ENCODE results near the gene ARHGAP9. TPM values are rescaled to one million over a fixed set of nuclear protein-coding genes. Genes with fewer than 3 reads are reported as not detected.
A peak's percentile ranks its signal among the peaks of the same experiment; 100 is the strongest.
"Not testable (repeated sequence)": the region's sequence is repeated elsewhere in the genome, so short reads cannot be mapped to it uniquely, and the experiment has no call there.

Gene ARHGAP9
- total and polyA plus RNA-seq, 5 donors from 2014 or later = 173 to 403 (median 187) TPM

DNA sequence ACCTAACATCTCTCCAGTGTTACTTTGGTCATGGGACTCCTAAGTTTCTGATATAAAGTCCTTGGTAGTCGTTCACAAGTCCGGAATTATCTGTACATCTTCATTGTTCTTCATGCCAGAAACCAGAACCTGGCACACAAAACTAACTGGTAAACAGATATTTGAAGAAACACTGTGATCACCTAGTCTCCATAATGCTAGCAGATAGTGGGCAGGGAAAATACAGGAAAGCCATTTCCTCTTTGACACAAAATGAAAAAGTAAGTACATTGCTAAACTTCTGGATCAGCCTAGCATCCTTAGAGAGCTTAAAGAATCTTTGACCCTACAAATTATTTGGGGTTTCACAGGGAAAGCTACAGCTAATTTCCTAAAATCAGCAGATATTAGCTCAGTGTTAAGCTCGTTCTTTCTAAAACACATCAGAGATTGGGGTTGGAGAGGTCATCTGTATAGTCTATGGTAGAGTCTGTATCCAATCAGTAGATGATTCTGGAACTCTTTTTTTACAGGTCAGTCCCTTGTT lies 35.8 kb upstream of the ARHGAP9 start:
- H3K27ac ChIP-seq (ENCODE audit: insufficient read depth, low read length, poor library complexity, severe bottlenecking) = no peak overlapping the region
- H3K27me3 Mint-ChIP-seq = peaks cover 4% of the 10 kb centered on the region
- no peak for ATAC-seq (ENCODE audit: low read depth in 2 of 2)

GRCh38 chr12:57514720-57515407 lies 35.2 kb upstream of the ARHGAP9 start:
- no peaks in the 10 kb centered on the region for H3K9me3 ChIP-seq (ENCODE audit: control insufficient read depth in 2 of 2, low read length in 2 of 2)
- H3K36me3 Mint-ChIP-seq = peaks cover 51% of the 10 kb centered on the region
- no peak overlapping the region for H3K4me3 ChIP-seq (ENCODE audit: low read depth, low read length)
- H3K27ac ChIP-seq (ENCODE audit: insufficient read depth, low read length, poor library complexity, severe bottlenecking) = no peak overlapping the region
- no peaks in the 10 kb centered on the region for H3K27me3 ChIP-seq (ENCODE audit: control insufficient read depth, insufficient read depth, low read length)
- DNase-seq = no peak
- H3K4me3 Mint-ChIP-seq = no peak overlapping the region
- H3K9me3 Mint-ChIP-seq = no peaks in the 10 kb centered on the region
- peaks cover 16 to 29% (median 19%) of the 10 kb centered on the region in 4 donors for H3K4me1 Mint-ChIP-seq
- no peak overlapping the region for H3K27ac Mint-ChIP-seq
- no peaks in the 10 kb centered on the region for H3K27me3 Mint-ChIP-seq
- H3K36me3 ChIP-seq (ENCODE audit: control insufficient read depth, insufficient read depth, low read length) = peaks cover 75% of the 10 kb centered on the region
- no peak for ATAC-seq (ENCODE audit: low read depth in 2 of 2)
- H3K4me1 ChIP-seq (ENCODE audit: control insufficient read depth, insufficient read depth, low read length, poor library complexity, severe bottlenecking) = peaks cover 21% of the 10 kb centered on the region

More for the DNA sequence above, 35.8 kb upstream of the ARHGAP9 start:
- Mint-ChIP-seq H3K9me3 (no peaks in the 10 kb centered on the region), H3K36me3 (peaks cover 51% of the 10 kb centered on the region), H3K4me1 (peaks cover 17 to 33% (median 21%) of the 10 kb centered on the region in 4 donors), H3K4me3 (peak overlapping the region in 2 of 4 donors; percentile 43 to 79), H3K27ac (peak overlapping the region in 1 of 3 donors; percentile 60)
- H3K27me3 ChIP-seq (ENCODE audit: control insufficient read depth, insufficient read depth, low read length) = no peaks in the 10 kb centered on the region
- DNase-seq = no peak
- no peak overlapping the region for H3K4me3 ChIP-seq (ENCODE audit: low read depth, low read length)
- peaks cover 21% of the 10 kb centered on the region for H3K4me1 ChIP-seq (ENCODE audit: control insufficient read depth, insufficient read depth, low read length, poor library complexity, severe bottlenecking)
- H3K9me3 ChIP-seq (ENCODE audit: control insufficient read depth in 2 of 2, low read length in 2 of 2) = no peaks in the 10 kb centered on the region
- H3K36me3 ChIP-seq (ENCODE audit: control insufficient read depth, insufficient read depth, low read length) = peaks cover 69% of the 10 kb centered on the region

- not testable (repeated sequence) for H3K27ac ChIP-seq (ENCODE audit: insufficient read depth, low read length, poor library complexity, severe bottlenecking); H3K9me3 ChIP-seq (ENCODE audit: control insufficient read depth in 2 of 2, low read length in 2 of 2); H3K27ac Mint-ChIP-seq; H3K27me3 ChIP-seq (ENCODE audit: control insufficient read depth, insufficient read depth, low read length); H3K27me3 Mint-ChIP-seq; H3K4me3 ChIP-seq (ENCODE audit: low read depth, low read length); H3K4me3 Mint-ChIP-seq; ATAC-seq (ENCODE audit: low read depth in 2 of 2); DNase-seq; H3K9me3 Mint-ChIP-seq
- Histone ChIP-seq H3K4me1 (ENCODE audit: control insufficient read depth, insufficient read depth, low read length, poor library complexity, severe bottlenecking) (peaks cover 15% of the 10 kb centered on the region), H3K36me3 (ENCODE audit: control insufficient read depth, insufficient read depth, low read length) (peaks cover 80% of the 10 kb centered on the region)
- peaks cover 53% of the 10 kb centered on the region for H3K36me3 Mint-ChIP-seq
- H3K4me1 Mint-ChIP-seq = peaks cover 13 to 24% (median 17%) of the 10 kb centered on the region in 4 donors
Measured at GRCh38 chr12:57514246-57514645, 34.6 kb upstream of the ARHGAP9 start.

GRCh38 chr12:57513677-57514076 lies 34.0 kb upstream of the ARHGAP9 start:
- H3K27me3 ChIP-seq (ENCODE audit: control insufficient read depth, insufficient read depth, low read length); DNase-seq; H3K4me1 ChIP-seq (ENCODE audit: control insufficient read depth, insufficient read depth, low read length, poor library complexity, severe bottlenecking); H3K9me3 ChIP-seq (ENCODE audit: control insufficient read depth in 2 of 2, low read length in 2 of 2); H3K4me3 ChIP-seq (ENCODE audit: low read depth, low read length); H3K27me3 Mint-ChIP-seq; ATAC-seq (ENCODE audit: low read depth in 2 of 2); H3K9me3 Mint-ChIP-seq; H3K4me3 Mint-ChIP-seq; H3K27ac Mint-ChIP-seq; H3K27ac ChIP-seq (ENCODE audit: insufficient read depth, low read length, poor library complexity, severe bottlenecking): not testable (repeated sequence)
- H3K36me3 ChIP-seq (ENCODE audit: control insufficient read depth, insufficient read depth, low read length) = peaks cover 82% of the 10 kb centered on the region
- Mint-ChIP-seq H3K4me1 (peaks cover 8 to 19% (median 13%) of the 10 kb centered on the region in 4 donors), H3K36me3 (peaks cover 49% of the 10 kb centered on the region)

GRCh38 chr12:57513266-57513665 lies 33.6 kb upstream of the ARHGAP9 start:
- ATAC-seq (ENCODE audit: low read depth in 2 of 2) (no peak), DNase-seq (no peak)
- H3K9me3 Mint-ChIP-seq = no peaks in the 10 kb centered on the region
- no peaks in the 10 kb centered on the region for H3K9me3 ChIP-seq (ENCODE audit: control insufficient read depth in 2 of 2, low read length in 2 of 2)
- no peaks in the 10 kb centered on the region for H3K27me3 ChIP-seq (ENCODE audit: control insufficient read depth, insufficient read depth, low read length)
- H3K36me3 ChIP-seq (ENCODE audit: control insufficient read depth, insufficient read depth, low read length) = peaks cover 80% of the 10 kb centered on the region
- peaks cover 4 to 15% (median 10%) of the 10 kb centered on the region in 4 donors for H3K4me1 Mint-ChIP-seq
- peaks cover 5% of the 10 kb centered on the region for H3K4me1 ChIP-seq (ENCODE audit: control insufficient read depth, insufficient read depth, low read length, poor library complexity, severe bottlenecking)
- H3K36me3 Mint-ChIP-seq = peaks cover 49% of the 10 kb centered on the region
- H3K4me3 ChIP-seq (ENCODE audit: low read depth, low read length) = no peak overlapping the region
- H3K4me3 Mint-ChIP-seq = peak overlapping the region in 2 of 4 donors; percentile 41 to 69
- no peak overlapping the region for H3K27ac Mint-ChIP-seq
- no peaks in the 10 kb centered on the region for H3K27me3 Mint-ChIP-seq
- H3K27ac ChIP-seq (ENCODE audit: insufficient read depth, low read length, poor library complexity, severe bottlenecking) = no peak overlapping the region

- Mint-ChIP-seq H3K27ac (peak overlapping the region in 1 of 3 donors; percentile 33), H3K4me1 (peaks cover 0 to 10% (median 7%) of the 10 kb centered on the region in 4 donors), H3K27me3 (no peaks in the 10 kb centered on the region), H3K36me3 (peaks cover 49% of the 10 kb centered on the region), H3K9me3 (no peaks in the 10 kb centered on the region), H3K4me3 (peak overlapping the region in 2 of 4 donors; percentile 44 to 74)
- H3K27ac ChIP-seq (ENCODE audit: insufficient read depth, low read length, poor library complexity, severe bottlenecking) = no peak overlapping the region
- H3K36me3 ChIP-seq (ENCODE audit: control insufficient read depth, insufficient read depth, low read length) = peaks cover 76% of the 10 kb centered on the region
- no peaks in the 10 kb centered on the region for H3K9me3 ChIP-seq (ENCODE audit: control insufficient read depth in 2 of 2, low read length in 2 of 2)
- no peak overlapping the region for H3K4me3 ChIP-seq (ENCODE audit: low read depth, low read length)
- H3K27me3 ChIP-seq (ENCODE audit: control insufficient read depth, insufficient read depth, low read length) = no peaks in the 10 kb centered on the region
- ATAC-seq (ENCODE audit: low read depth in 2 of 2) = no peak
- H3K4me1 ChIP-seq (ENCODE audit: control insufficient read depth, insufficient read depth, low read length, poor library complexity, severe bottlenecking) = no peaks in the 10 kb centered on the region
- DNase-seq = no peak
Measured at GRCh38 chr12:57512665-57513064, 33.0 kb upstream of the ARHGAP9 start.

DNA sequence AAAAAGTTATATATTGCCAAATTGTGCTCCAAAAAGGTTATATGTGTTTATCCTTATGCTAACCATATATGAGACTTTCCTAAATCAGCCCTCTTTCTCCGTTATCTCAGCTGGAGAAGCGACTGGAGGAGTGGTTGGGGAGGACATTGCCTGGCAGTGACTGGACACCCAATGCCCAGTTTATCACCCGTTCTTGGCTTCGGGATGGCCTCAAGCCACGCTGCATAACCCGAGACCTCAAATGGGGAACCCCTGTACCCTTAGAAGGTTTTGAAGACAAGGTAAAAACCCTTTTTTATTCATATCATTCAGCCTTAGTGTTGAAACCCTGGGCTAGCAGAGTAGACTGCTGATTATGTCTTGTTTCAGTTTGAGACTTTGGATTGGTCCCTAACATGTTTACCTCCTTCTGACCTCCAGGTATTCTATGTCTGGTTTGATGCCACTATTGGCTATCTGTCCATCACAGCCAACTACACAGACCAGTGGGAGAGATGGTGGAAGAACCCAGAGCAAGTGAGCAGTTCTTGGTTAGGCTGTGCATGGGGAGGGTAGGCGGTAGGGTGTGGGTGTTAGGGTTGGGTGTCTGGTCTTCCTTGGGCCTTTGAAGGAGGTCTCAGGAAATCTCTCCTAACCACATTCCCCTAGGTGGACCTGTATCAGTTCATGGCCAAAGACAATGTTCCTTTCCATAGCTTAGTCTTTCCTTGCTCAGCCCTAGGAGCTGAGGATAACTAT lies 32.1 kb upstream of the ARHGAP9 start:
- DNase-seq = no peak
- no peaks in the 10 kb centered on the region for H3K9me3 ChIP-seq (ENCODE audit: control insufficient read depth in 2 of 2, low read length in 2 of 2)
- peaks cover 67% of the 10 kb centered on the region for H3K36me3 ChIP-seq (ENCODE audit: control insufficient read depth, insufficient read depth, low read length)
- no peaks in the 10 kb centered on the region for H3K27me3 Mint-ChIP-seq
- no peaks in the 10 kb centered on the region for H3K9me3 Mint-ChIP-seq
- peaks cover 0 to 6% (median 3%) of the 10 kb centered on the region in 4 donors for H3K4me1 Mint-ChIP-seq
- peak overlapping the region in 2 of 4 donors; percentile 14 to 74 for H3K4me3 Mint-ChIP-seq
- H3K4me1 ChIP-seq (ENCODE audit: control insufficient read depth, insufficient read depth, low read length, poor library complexity, severe bottlenecking) = no peaks in the 10 kb centered on the region
- ATAC-seq (ENCODE audit: low read depth in 2 of 2) = no peak
- H3K27ac ChIP-seq (ENCODE audit: insufficient read depth, low read length, poor library complexity, severe bottlenecking) = no peak overlapping the region
- no peak overlapping the region for H3K4me3 ChIP-seq (ENCODE audit: low read depth, low read length)
- H3K27ac Mint-ChIP-seq = peak overlapping the region in 2 of 3 donors; percentile 33 to 55
- H3K27me3 ChIP-seq (ENCODE audit: control insufficient read depth, insufficient read depth, low read length) = no peaks in the 10 kb centered on the region
- peaks cover 40% of the 10 kb centered on the region for H3K36me3 Mint-ChIP-seq
